IPS DF 6.9 (cell line): Measurements from ENCODE around the gene PLXNA4.

ENCODE experiments used
- DNase-seq: peaks from one replicate; pipeline ENCODE4 v3.0.0-alpha.2; 2013; ENCODE audit warnings: low read depth, low spot score
- H3K27ac ChIP-seq: one replicate; pipeline ENCODE4 v1.5.1; 2013; ENCODE audit warnings: low read length, control low read depth
- H3K27me3 ChIP-seq: 2 replicates; pipeline ENCODE4 v1.6.1; 2013; ENCODE audit warnings: mild to moderate bottlenecking, low read length; ENCODE audit not compliant: control insufficient read depth, insufficient read depth
- H3K36me3 ChIP-seq: 2 replicates; pipeline ENCODE4 v1.6.1; 2013; ENCODE audit warnings: low read length; ENCODE audit not compliant: control insufficient read depth, insufficient read depth
- H3K4me1 ChIP-seq: 2 replicates; pipeline ENCODE4 v1.6.1; 2013; ENCODE audit warnings: low read length; ENCODE audit not compliant: control insufficient read depth, insufficient read depth
- H3K4me3 ChIP-seq: 2 replicates; pipeline ENCODE4 v1.5.1; 2013; ENCODE audit warnings: mild to moderate bottlenecking, low read length
- H3K9me3 ChIP-seq: 2 replicates; pipeline ENCODE4 v1.6.1; 2013; ENCODE audit warnings: low read length, inconsistent platforms; ENCODE audit not compliant: control insufficient read depth, insufficient read depth
- WGBS: extraction: QIAGEN DNeasy Blood & Tissue Kit; methylation state at CpG from one replicate; pipeline ENCODE4 v1.1.7; 2013; ENCODE audit warnings: mixed read lengths, missing lambda C conversion rate; ENCODE audit not compliant: insufficient read length, insufficient coverage; 5-methylcytosine and 5-hydroxymethylcytosine counted together

PLXNA4 gene

DNA sequence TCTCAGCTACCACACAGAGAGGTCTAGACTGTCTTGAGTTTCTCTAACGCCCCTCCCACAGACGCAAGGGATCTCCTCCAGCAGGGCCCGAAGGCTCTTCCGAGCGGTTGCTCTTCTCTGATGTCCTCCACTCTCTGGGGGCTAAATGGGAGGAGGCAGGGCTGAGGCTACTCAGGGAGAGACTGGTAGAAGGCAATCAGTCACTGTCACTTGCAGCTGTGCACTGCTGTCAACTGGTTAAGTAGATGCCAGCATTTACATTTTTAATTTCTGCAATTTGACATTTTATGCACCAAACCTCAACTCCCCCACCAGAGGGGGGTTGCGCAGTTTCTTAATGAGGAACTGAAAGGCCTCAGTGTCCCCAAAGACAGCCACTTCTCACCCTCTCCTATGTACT is 442.8 kb downstream of the PLXNA4 start:
- H3K27ac ChIP-seq: no peak overlapping the region
- no peaks in the 10 kb centered on the region for H3K9me3 ChIP-seq
- 0 out of 2 replicates have a peak, but pooled peaks cover 2% of the 10 kb centered on the region for H3K4me1 ChIP-seq
- WGBS: no CpG with 5 or more reads among the region's 6 CpGs
- no peaks in the 10 kb centered on the region for H3K27me3 ChIP-seq
- H3K36me3 ChIP-seq: no peaks in the 10 kb centered on the region
- H3K4me3 ChIP-seq: no peak overlapping the region
- no peak for DNase-seq

DNA sequence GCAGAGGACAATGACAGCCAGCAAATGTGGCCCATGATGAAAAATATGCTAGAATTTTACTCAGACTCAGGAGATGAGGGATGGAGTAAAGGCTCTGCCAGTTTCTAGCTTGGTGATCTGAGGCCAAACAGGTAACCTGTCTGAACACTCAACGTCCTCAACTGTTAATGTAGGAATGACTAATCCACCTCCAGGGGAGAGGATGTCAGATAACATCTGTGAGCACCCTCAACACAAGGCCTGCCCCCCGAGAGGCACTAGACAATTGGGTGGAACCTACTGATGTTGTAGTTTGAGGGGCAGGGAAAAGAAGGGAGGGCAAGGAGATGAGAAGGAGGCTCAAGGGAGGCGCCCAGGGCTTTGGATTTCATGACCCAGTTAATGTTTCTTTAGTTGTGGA is 445.1 kb downstream of the PLXNA4 start:
- no peak for DNase-seq
- no peaks in the 10 kb centered on the region for H3K27me3 ChIP-seq
- H3K27ac ChIP-seq: no peak overlapping the region
- H3K36me3 ChIP-seq: no peaks in the 10 kb centered on the region
- H3K9me3 ChIP-seq: no peaks in the 10 kb centered on the region
- 0 out of 2 replicates have a peak, but pooled peaks cover 2% of the 10 kb centered on the region for H3K4me1 ChIP-seq
- no CpG with 5 or more reads among the region's 3 CpGs for WGBS
- H3K4me3 ChIP-seq: no peak overlapping the region

DNA sequence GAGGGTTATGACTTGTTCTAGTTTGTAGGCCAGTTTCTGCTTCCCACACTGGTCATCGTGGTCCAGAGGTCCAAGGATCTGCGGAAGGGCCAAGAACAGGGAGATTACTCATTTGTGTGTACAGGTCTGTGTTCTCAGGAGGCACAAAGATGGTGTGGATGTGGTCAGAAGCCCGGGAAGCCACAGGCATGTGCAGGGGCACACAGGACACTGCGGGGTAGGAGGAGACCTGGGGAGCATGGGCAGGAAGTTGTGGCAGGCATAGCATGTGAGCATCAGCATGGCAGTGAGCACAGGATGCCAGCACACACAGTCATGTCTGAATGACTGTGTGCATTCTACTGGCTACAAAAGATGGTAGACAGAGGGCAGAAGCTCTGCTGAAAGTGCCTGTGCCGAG is 445.8 kb downstream of the PLXNA4 start:
- DNase-seq: no peak
- H3K4me3 ChIP-seq: no peak overlapping the region
- WGBS: no CpG with 5 or more reads among the region's 5 CpGs
- H3K27me3 ChIP-seq: no peaks in the 10 kb centered on the region
- H3K27ac ChIP-seq: no peak overlapping the region
- H3K9me3 ChIP-seq: no peaks in the 10 kb centered on the region
- H3K4me1 ChIP-seq: 0 out of 2 replicates have a peak, but pooled peaks cover 2% of the 10 kb centered on the region
- no peaks in the 10 kb centered on the region for H3K36me3 ChIP-seq

DNA sequence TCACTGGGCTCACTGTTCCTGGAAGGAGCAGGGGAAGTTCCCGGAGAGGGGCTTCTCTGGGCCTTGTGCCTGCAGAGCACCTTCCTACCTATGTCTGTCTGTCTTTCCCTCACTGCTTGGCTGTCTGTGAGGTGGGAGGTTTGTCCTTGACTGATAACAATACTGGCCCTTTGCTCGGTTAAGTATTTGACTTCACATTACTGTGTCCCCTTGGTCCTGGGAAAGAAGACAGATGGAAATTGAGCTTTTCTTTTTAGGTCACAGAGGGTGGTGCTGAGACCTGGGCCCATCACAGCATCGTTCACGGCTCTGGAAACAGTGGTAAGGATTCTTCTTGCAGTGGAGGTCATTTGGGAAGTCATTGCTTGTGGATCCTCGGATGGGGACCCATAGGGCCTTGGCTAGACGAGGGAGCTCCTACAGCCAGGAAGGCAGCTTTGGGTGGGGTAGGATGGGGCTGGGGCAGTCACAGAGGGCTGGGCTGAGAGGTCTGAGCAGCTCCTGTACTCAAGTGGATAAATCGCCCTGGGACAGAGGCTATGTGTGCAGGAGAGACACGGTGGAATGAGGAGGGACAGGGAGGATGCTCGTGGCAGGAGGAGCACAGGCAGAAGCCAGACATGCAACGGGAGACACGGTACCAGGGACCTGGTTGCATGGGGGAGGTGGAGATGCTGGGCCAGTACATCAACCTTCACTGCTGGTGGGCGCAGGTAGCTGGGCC is 450.2 kb downstream of the PLXNA4 start:
- no peak overlapping the region for H3K4me3 ChIP-seq
- no peaks in the 10 kb centered on the region for H3K27me3 ChIP-seq
- no CpG with 5 or more reads among the region's 12 CpGs for WGBS
- H3K4me1 ChIP-seq: no peaks in the 10 kb centered on the region; the same call in 1 of the 2 replicates
- H3K9me3 ChIP-seq: no peaks in the 10 kb centered on the region
- no peaks in the 10 kb centered on the region for H3K36me3 ChIP-seq
- DNase-seq: no peak
- no peak overlapping the region for H3K27ac ChIP-seq

DNA sequence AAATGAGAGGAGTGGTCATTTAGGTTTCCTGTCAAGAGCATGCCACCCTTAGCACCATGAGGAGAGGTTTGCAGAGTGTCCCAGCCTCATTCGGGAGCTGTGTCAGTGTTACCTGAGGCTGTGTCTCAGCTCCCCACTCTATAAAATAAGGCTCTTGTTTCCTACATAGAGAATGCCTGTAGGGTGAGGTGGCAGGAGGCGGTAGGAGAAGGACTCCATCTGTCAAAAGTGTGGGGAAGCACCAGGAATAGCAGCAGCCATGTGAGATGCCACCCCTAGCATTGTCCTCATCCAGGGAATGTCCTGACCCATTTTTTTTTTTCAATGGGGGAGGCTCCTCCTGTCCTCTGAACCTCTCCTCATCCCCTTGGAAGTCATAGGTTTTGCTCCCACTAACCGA is 451.2 kb downstream of the PLXNA4 start:
- H3K9me3 ChIP-seq: no peaks in the 10 kb centered on the region
- no CpG with 5 or more reads among the region's 3 CpGs for whole genome bisulfite sequencing
- no peak overlapping the region for H3K27ac ChIP-seq
- no peak overlapping the region for H3K4me3 ChIP-seq
- DNase-seq: no peak
- H3K27me3 ChIP-seq: no peaks in the 10 kb centered on the region
- H3K4me1 ChIP-seq: no peaks in the 10 kb centered on the region; the same call in 1 of the 2 replicates
- no peaks in the 10 kb centered on the region for H3K36me3 ChIP-seq

DNA sequence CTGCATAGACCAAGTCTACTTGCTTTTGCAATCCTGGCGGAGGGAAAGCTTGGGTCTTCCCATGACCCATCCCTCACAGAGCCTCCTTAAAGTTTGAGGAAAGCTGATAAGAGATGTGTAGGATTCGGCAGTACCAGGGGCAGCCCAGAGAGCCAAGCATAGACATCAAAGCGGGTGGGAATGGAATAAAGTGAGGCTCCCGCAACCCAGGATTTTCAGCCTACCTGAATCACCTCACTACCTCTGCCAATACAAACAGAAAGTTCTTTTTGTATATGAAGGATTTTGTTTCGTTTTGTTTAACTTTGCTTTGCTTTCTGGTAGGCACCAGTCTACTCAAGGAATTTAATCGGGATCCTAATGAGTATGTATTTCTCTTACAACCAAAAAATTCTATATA is 451.7 kb downstream of the PLXNA4 start:
- no peaks in the 10 kb centered on the region for H3K36me3 ChIP-seq

DNA sequence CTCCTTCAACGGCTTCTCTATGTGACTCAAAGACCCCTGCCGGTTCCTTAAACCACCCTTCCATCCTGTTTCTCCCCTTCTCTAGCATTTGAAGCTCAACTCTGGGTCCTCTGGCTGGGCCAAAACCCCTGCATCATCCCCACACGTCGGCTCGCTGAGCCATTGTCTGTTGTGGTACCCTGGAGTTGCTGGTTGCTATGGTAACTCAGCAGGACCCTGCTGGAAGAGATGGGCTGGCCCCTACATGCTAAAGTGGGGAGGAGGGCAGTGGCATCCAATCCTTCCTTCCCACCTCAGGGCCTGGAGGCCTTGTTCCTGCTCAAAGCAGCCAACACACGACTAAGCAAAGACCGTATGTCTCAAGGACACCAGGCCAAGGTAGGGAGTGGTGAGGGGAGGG is 452.5 kb downstream of the PLXNA4 start:
- WGBS: no CpG with 5 or more reads among the region's 7 CpGs
- Histone ChIP-seq H3K4me1 (no peaks in the 10 kb centered on the region; the same call in 1 of the 2 replicates), H3K9me3 (no peaks in the 10 kb centered on the region), H3K27me3 (no peaks in the 10 kb centered on the region), H3K27ac (no peak overlapping the region), H3K4me3 (no peak overlapping the region), H3K36me3 (no peaks in the 10 kb centered on the region)
- no peak for DNase-seq

More for the DNA sequence above, 451.7 kb downstream of the PLXNA4 start:
- no peak for DNase-seq
- Histone ChIP-seq H3K27ac (no peak overlapping the region), H3K4me3 (no peak overlapping the region), H3K4me1 (no peaks in the 10 kb centered on the region; the same call in 1 of the 2 replicates), H3K27me3 (no peaks in the 10 kb centered on the region), H3K9me3 (no peaks in the 10 kb centered on the region)
- no CpG with 5 or more reads among the region's 6 CpGs for WGBS

DNA sequence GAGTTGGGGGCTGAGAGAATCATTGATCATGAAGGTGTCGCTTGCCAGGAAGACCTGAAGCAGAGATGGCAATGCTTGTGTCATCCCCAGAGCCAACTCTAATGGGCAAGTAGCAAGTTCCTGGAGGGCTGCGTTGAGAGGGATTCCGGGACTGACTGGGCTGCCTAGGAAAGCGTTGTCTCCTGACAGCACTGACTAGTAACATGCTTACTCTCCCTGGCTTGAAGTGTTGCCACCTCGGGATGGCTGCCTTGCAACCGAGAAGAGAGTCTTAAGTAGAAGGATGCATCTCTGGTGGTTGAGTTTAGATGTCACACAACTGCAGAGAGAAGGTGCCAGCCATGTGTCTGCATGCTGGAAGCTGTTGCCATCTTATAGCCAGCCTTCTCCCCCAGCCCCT is 453.4 kb downstream of the PLXNA4 start:
- no peak for DNase-seq
- WGBS: no CpG with 5 or more reads among the region's 6 CpGs
- Histone ChIP-seq H3K27ac (no peak overlapping the region), H3K4me3 (no peak overlapping the region), H3K27me3 (no peaks in the 10 kb centered on the region), H3K36me3 (no peaks in the 10 kb centered on the region), H3K4me1 (no peaks in the 10 kb centered on the region; the same call in 1 of the 2 replicates), H3K9me3 (no peaks in the 10 kb centered on the region)

DNA sequence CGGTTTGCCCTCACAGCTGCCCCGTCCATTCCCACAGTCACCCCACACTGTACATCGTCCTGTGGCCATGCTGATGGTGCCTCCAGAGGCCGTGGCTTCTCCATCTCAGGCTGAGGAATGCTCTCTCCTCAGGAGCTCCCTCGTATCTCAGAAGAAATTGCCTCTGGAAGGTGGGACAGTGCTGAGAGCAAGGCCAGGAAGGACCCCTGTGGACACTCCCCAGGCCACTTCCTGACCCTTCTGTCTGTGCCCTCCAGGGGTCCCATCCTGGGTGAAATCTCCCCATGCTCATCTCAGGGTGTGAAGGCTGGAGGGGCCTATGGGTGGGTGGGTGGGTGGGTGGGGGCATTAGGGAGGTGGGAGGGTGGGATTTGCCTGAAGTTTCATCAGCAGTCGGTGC is 454.3 kb downstream of the PLXNA4 start:
- no peaks in the 10 kb centered on the region for H3K9me3 ChIP-seq
- no peaks in the 10 kb centered on the region; the same call in 1 of the 2 replicates for H3K4me1 ChIP-seq
- H3K36me3 ChIP-seq: no peaks in the 10 kb centered on the region
- no peak overlapping the region for H3K4me3 ChIP-seq
- no peaks in the 10 kb centered on the region for H3K27me3 ChIP-seq
- no peak for DNase-seq
- no CpG with 5 or more reads among the region's 6 CpGs for WGBS
- H3K27ac ChIP-seq: no peak overlapping the region

DNA sequence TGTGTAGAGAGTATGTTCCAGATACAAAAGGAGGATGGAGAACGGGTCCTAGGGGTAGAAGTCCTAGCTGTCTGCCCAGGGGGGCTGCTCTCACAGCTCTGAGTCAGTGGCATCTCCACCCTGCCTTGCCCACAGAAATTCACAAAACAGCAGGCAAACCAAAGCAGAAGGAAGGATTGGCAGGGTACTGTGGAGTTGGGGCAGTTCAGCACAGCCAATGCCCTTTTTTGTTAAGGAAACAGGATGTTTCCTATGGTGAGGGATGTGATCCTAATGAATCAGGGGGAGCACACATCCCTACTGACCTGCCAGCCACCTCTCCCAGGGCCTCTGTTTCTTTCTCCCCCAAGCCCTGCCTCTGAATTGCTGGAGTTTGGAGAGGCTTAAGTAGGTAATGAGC is 457.6 kb downstream of the PLXNA4 start:
- Histone ChIP-seq H3K36me3 (no peaks in the 10 kb centered on the region), H3K4me1 (no peaks in the 10 kb centered on the region; the same call in 1 of the 2 replicates), H3K27me3 (no peaks in the 10 kb centered on the region), H3K27ac (no peak overlapping the region), H3K4me3 (no peak overlapping the region), H3K9me3 (no peaks in the 10 kb centered on the region)
- no peak for DNase-seq
- WGBS: no CpG with 5 or more reads among the region's 1 CpG

DNA sequence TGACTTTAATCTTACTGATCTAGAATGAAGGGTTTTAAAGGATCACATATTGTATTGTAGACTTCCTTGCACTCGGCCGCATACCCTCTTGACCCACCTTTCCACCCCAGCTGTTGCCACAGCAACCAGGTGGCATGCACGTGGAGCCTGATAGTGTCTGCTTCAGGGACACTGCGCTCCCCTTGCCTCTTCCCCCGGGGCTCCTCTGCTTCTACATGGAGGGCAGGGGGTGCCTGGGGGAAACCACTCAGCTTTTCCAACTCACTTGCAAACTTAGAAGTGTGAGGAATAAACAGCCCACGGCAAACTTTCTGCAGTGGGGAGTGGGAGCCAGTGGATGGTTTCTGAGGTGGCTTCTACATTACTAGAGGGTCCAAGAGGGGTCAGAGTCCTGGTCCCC is 458.6 kb downstream of the PLXNA4 start:
- no peak for DNase-seq
- Histone ChIP-seq H3K27ac (no peak overlapping the region), H3K36me3 (no peaks in the 10 kb centered on the region), H3K4me3 (no peak overlapping the region), H3K9me3 (no peaks in the 10 kb centered on the region), H3K27me3 (no peaks in the 10 kb centered on the region), H3K4me1 (no peaks in the 10 kb centered on the region; the same call in 1 of the 2 replicates)
- no CpG with 5 or more reads among the region's 6 CpGs for WGBS
